ENCODE data around the gene TMEM161A. TPM values are rescaled to one million over a fixed set of nuclear protein-coding genes. Genes with fewer than 3 reads are reported as not detected.
"Not testable (repeated sequence)": the region's sequence is repeated elsewhere in the genome, so short reads cannot be mapped to it uniquely, and the experiment has no call there.

Gene TMEM161A
- total RNA-seq, 1 experiment from 2014 or later: 18.3 TPM

DNA sequence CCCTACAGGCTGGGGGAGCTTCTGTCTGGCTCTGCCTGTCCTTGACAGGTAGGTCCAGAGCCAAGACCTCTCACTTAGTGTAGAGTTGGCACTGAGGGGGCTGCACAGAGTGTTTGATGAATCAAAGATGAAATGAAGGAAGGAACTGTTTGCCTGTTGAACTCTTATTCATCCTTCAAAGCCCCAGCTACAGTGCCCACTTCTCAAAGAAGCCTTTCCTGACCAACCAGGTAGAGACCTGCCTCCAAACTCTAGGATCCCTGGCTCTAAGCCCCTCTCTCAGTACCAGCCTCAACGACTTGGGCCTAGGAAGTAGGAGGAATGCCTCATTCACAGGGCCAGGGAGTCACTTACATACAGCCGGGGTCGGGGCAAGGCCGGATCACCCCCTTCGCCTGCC lies 9.1 kb upstream of the TMEM161A start:
- Histone ChIP-seq H3K9me3 (replicated peaks) (no peaks in the 10 kb centered on the region; the same call in 1 of the 2 replicates), H3K27me3 (replicated peaks) (no peaks in the 10 kb centered on the region), H3K4me3 (no peak overlapping the region), H3K36me3 (peaks cover 7% of the 10 kb centered on the region), H3K27ac (no peak overlapping the region), H3K4me1 (replicated peaks) (no peaks in the 10 kb centered on the region)
- no peak for DNase-seq (ENCODE audit: low read depth in 1 of 2, low spot score in 2 of 2)

DNA sequence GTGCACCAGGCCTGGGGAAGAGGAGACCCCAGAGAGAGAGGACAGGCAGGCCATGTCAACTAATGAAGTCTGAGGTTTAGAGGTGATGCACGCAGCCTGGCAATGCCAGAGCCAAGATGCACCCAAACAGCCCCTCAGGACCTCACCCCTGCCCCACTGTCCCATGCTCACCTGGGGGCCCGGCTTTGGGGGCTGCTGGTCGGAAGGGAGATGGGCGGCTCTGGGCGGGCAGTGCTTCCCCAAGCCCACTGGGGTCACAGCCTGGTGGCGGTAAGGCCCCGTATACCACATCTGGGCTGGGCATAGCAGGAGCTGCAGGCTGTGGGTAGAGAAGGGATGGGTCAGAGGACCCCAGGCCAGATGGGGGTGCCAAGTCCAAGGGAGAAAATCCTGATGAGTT lies 8.6 kb upstream of the TMEM161A start:
- Histone ChIP-seq H3K36me3 (peaks cover 7% of the 10 kb centered on the region), H3K4me3 (no peak overlapping the region), H3K9me3 (replicated peaks) (no peaks in the 10 kb centered on the region; the same call in 1 of the 2 replicates), H3K4me1 (replicated peaks) (no peaks in the 10 kb centered on the region), H3K27ac (no peak overlapping the region), H3K27me3 (replicated peaks) (no peaks in the 10 kb centered on the region)
- DNase-seq (ENCODE audit: low read depth in 1 of 2, low spot score in 2 of 2): no peak

GRCh38 chr19:19145684-19146608 lies 7.7 kb upstream of the TMEM161A start:
- Histone ChIP-seq H3K4me3 (no peak overlapping the region), H3K4me1 (replicated peaks) (no peaks in the 10 kb centered on the region), H3K27me3 (replicated peaks) (no peaks in the 10 kb centered on the region), H3K27ac (no peak overlapping the region), H3K36me3 (peaks cover 7% of the 10 kb centered on the region), H3K9me3 (replicated peaks) (no peaks in the 10 kb centered on the region; the same call in 1 of the 2 replicates)
- peak; percentile 38 to 78 for DNase-seq (ENCODE audit: low read depth in 1 of 2, low spot score in 2 of 2)

- H3K4me3 ChIP-seq: no peak overlapping the region
- H3K4me1 ChIP-seq (replicated peaks): no peaks in the 10 kb centered on the region
- no peak for DNase-seq (ENCODE audit: low read depth in 1 of 2, low spot score in 2 of 2)
- no peaks in the 10 kb centered on the region for H3K27me3 ChIP-seq (replicated peaks)
- no peak overlapping the region for H3K27ac ChIP-seq
- peaks cover 7% of the 10 kb centered on the region for H3K36me3 ChIP-seq
- no peaks in the 10 kb centered on the region; the same call in 1 of the 2 replicates for H3K9me3 ChIP-seq (replicated peaks)
Observed at GRCh38 chr19:19145281-19145680, 7.0 kb upstream of the TMEM161A start.

GRCh38 chr19:19142347-19142746 lies 4.1 kb upstream of the TMEM161A start:
- peaks cover 9% of the 10 kb centered on the region for H3K4me1 ChIP-seq (replicated peaks)
- H3K4me3 ChIP-seq: no peak overlapping the region
- peaks cover 2% of the 10 kb centered on the region; the same call in 1 of the 2 replicates for H3K9me3 ChIP-seq (replicated peaks)
- DNase-seq (ENCODE audit: low read depth in 1 of 2, low spot score in 2 of 2): no peak
- no peak overlapping the region for H3K27ac ChIP-seq
- peaks cover 7% of the 10 kb centered on the region for H3K36me3 ChIP-seq
- no peaks in the 10 kb centered on the region for H3K27me3 ChIP-seq (replicated peaks)

DNA sequence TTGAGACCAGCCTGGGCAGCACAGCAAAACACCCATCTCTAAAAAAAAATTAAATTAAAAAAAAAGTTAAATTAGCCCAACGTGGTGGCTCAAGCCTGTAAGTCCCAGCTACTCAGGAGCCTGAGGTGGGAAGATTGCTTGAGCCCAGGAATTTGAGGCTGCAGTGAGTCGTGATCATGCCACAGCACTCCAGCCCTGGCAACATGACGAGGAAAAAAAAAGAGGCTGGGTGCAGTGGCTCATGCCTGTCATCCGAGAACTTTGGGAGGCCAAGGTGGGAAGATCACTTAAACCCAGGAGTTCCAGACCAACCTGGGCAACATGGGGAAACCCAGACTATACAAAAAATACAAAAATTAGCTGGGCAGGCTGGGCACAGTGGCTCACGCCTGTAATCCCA lies 2.2 kb upstream of the TMEM161A start:
- no peak overlapping the region for H3K27ac ChIP-seq
- H3K27me3 ChIP-seq (replicated peaks): no peaks in the 10 kb centered on the region
- no peak overlapping the region for H3K4me3 ChIP-seq
- H3K4me1 ChIP-seq (replicated peaks): peaks cover 9% of the 10 kb centered on the region
- no peaks in the 10 kb centered on the region for H3K36me3 ChIP-seq
- no peak for DNase-seq (ENCODE audit: low read depth in 1 of 2, low spot score in 2 of 2)
- peaks cover 2% of the 10 kb centered on the region; the same call in 1 of the 2 replicates for H3K9me3 ChIP-seq (replicated peaks)

DNA sequence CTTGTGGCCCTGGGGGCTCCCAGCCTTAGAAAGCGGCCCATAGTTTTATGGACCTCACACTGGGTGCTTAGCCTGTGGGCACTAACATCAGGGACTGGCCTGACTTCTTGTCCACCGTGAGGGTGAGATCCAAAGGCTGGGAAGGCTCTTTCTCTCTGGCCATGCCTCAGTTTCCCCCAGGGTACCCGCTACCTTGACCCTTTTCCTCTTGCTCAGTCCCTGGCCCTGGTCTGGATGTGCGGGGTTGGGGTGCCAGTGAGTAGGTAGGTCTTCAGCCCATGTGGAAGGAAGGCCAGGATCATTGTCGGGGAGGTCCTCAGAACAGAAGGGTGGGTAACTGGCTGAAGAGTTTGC lies 1.6 kb upstream of the TMEM161A start:
- Histone ChIP-seq H3K9me3 (replicated peaks) (0 out of 2 replicates have a peak, but pooled peaks cover 2% of the 10 kb centered on the region), H3K4me1 (replicated peaks) (peaks cover 9% of the 10 kb centered on the region), H3K27ac (no peak overlapping the region), H3K27me3 (replicated peaks) (no peaks in the 10 kb centered on the region), H3K36me3 (no peaks in the 10 kb centered on the region), H3K4me3 (no peak overlapping the region)
- DNase-seq (ENCODE audit: low read depth in 1 of 2, low spot score in 2 of 2): no peak

- Histone ChIP-seq H3K27me3 (replicated peaks) (no peaks in the 10 kb centered on the region), H3K4me3 (peak overlapping the region; percentile 49), H3K4me1 (replicated peaks) (peaks cover 9% of the 10 kb centered on the region), H3K27ac (peak overlapping the region; percentile 16; the same call in 1 of the 2 replicates), H3K36me3 (no peaks in the 10 kb centered on the region), H3K9me3 (replicated peaks) (0 out of 2 replicates have a peak, but pooled peaks cover 2% of the 10 kb centered on the region)
- no peak for DNase-seq (ENCODE audit: low read depth in 1 of 2, low spot score in 2 of 2)
Observed at GRCh38 chr19:19137556-19138108, 646 bp downstream of the TMEM161A start.

GRCh38 chr19:19135713-19136112 lies 2.6 kb downstream of the TMEM161A start:
- H3K4me3 ChIP-seq; H3K27me3 ChIP-seq (replicated peaks); H3K4me1 ChIP-seq (replicated peaks); H3K9me3 ChIP-seq (replicated peaks); H3K36me3 ChIP-seq; DNase-seq (ENCODE audit: low read depth in 1 of 2, low spot score in 2 of 2); H3K27ac ChIP-seq: not testable (repeated sequence)

GRCh38 chr19:19134687-19135158 lies 3.6 kb downstream of the TMEM161A start:
- no peak for DNase-seq (ENCODE audit: low read depth in 1 of 2, low spot score in 2 of 2)
- Histone ChIP-seq H3K36me3 (no peaks in the 10 kb centered on the region), H3K27ac (no peak overlapping the region)

DNA sequence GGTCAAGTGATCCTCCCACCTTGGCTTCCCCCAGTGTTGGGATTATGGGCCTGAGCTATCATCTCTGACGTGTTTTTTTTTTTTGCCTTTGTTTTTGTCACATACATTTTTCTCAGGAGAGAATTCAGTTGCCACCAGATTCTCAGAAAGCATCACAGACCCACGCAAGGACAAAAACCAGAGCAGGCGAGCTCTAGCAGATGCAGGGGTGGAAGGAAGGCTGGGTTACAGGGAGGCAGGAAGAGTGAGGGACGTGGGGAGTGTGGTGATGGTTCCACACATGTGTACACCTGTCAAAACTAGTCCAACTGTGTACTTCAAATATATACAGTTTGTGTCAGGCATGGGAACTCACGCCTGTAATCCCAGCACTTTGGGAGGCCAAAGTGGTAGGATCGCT lies 4.3 kb downstream of the TMEM161A start:
- Histone ChIP-seq H3K9me3 (replicated peaks) (0 out of 2 replicates have a peak, but pooled peaks cover 2% of the 10 kb centered on the region), H3K27me3 (replicated peaks) (no peaks in the 10 kb centered on the region), H3K36me3 (no peaks in the 10 kb centered on the region), H3K4me1 (replicated peaks) (peaks cover 9% of the 10 kb centered on the region), H3K4me3 (no peak overlapping the region), H3K27ac (no peak overlapping the region)
- no peak for DNase-seq (ENCODE audit: low read depth in 1 of 2, low spot score in 2 of 2)

More at GRCh38 chr19:19134687-19135158, 3.6 kb downstream of the TMEM161A start:
- no peaks in the 10 kb centered on the region for H3K27me3 ChIP-seq (replicated peaks)
- H3K9me3 ChIP-seq (replicated peaks): 0 out of 2 replicates have a peak, but pooled peaks cover 2% of the 10 kb centered on the region
- peaks cover 9% of the 10 kb centered on the region for H3K4me1 ChIP-seq (replicated peaks)
- no peak overlapping the region for H3K4me3 ChIP-seq

DNA sequence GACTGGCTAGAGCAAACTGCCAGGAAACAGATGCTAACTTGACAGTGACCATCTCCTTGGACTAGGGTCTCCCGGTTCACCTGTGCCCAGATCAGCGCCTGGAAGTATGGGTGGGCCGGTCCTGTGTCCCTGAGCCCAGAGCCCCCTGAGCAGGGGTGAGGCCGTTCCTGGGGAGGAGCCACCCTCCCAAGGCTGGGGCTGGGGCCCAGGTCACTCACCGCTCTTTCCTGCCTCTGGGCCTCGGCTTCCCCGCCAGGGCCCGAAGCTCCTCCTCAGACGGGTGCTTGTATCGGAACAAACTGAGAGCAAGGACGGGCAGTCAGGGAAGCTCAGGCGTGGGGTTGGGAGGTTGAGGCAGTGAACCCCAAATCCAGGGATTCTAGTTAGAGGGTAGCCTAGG lies 5.4 kb downstream of the TMEM161A start:
- H3K4me1 ChIP-seq (replicated peaks): peaks cover 6% of the 10 kb centered on the region
- no peak for DNase-seq (ENCODE audit: low read depth in 1 of 2, low spot score in 2 of 2)
- no peaks in the 10 kb centered on the region for H3K27me3 ChIP-seq (replicated peaks)
- H3K27ac ChIP-seq: no peak overlapping the region
- 0 out of 2 replicates have a peak, but pooled peaks cover 2% of the 10 kb centered on the region for H3K9me3 ChIP-seq (replicated peaks)
- H3K36me3 ChIP-seq: no peaks in the 10 kb centered on the region
- H3K4me3 ChIP-seq: no peak overlapping the region

- Histone ChIP-seq H3K4me3 (no peak overlapping the region), H3K9me3 (replicated peaks) (no peaks in the 10 kb centered on the region), H3K27ac (no peak overlapping the region), H3K27me3 (replicated peaks) (no peaks in the 10 kb centered on the region), H3K36me3 (no peaks in the 10 kb centered on the region), H3K4me1 (replicated peaks) (no peaks in the 10 kb centered on the region)
- DNase-seq (ENCODE audit: low read depth in 1 of 2, low spot score in 2 of 2): no peak
Observed at GRCh38 chr19:19131989-19132388, 6.3 kb downstream of the TMEM161A start.

- H3K27me3 ChIP-seq (replicated peaks): no peaks in the 10 kb centered on the region
- no peaks in the 10 kb centered on the region for H3K36me3 ChIP-seq
- DNase-seq (ENCODE audit: low read depth in 1 of 2, low spot score in 2 of 2): no peak
- no peaks in the 10 kb centered on the region for H3K4me1 ChIP-seq (replicated peaks)
- H3K4me3 ChIP-seq: no peak overlapping the region
- no peak overlapping the region for H3K27ac ChIP-seq
- H3K9me3 ChIP-seq (replicated peaks): no peaks in the 10 kb centered on the region
Observed at GRCh38 chr19:19126102-19126501, 12.2 kb downstream of the TMEM161A start.
